ENCODE results near the gene WLS.

DNA sequence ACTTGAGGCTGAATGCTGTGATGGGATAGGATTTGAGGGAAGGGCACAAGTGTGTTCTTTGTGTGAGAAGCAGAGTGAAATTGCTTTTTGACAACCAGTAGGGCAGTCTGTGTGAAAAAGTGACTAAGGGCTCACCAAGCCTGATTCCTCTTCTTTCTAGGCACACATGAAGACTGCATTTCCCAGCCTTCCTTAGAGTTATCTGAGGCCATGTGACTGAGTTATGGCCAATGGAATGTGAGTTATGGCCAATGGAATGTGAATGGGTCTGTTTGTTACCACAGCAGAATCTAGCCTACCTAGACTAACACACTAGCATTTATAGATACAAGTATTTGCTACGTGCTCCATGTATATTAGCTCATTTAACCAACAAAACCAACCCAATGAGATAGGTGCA is 146.6 kb downstream of the WLS start:
- TF ChIP-seq, protein P1, sequence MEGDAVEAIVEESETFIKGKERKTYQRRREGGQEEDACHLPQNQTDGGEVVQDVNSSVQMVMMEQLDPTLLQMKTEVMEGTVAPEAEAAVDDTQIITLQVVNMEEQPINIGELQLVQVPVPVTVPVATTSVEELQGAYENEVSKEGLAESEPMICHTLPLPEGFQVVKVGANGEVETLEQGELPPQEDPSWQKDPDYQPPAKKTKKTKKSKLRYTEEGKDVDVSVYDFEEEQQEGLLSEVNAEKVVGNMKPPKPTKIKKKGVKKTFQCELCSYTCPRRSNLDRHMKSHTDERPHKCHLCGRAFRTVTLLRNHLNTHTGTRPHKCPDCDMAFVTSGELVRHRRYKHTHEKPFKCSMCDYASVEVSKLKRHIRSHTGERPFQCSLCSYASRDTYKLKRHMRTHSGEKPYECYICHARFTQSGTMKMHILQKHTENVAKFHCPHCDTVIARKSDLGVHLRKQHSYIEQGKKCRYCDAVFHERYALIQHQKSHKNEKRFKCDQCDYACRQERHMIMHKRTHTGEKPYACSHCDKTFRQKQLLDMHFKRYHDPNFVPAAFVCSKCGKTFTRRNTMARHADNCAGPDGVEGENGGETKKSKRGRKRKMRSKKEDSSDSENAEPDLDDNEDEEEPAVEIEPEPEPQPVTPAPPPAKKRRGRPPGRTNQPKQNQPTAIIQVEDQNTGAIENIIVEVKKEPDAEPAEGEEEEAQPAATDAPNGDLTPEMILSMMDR (conservative IDR thresholded peaks at IDR 0.05) = no peak
- no peak for TF ChIP-seq EZH2 (IDR thresholded peaks at IDR 0.05; ENCODE audit: low read depth)
